Endothelial cell of umbilical vein (primary cell): ENCODE results near the gene USP36. TPM values are rescaled to one million over a fixed set of nuclear protein-coding genes. Genes with fewer than 3 reads are reported as not detected.

Experiments used
- BruUV-seq: library from RNA; stranded (reverse); fragments of 400-500 nt; replicated peaks from 2 replicates; lab custom pipeline; 2021; lab: Mats Ljungman, UMichigan
- CTCF ChIA-PET: fragments of 300-600, 350-600 bp; sonication (Branson Sonifier 250); formaldehyde crosslinking; loops from one replicate; lab custom pipeline; 2021; ENCODE audit warnings: antibody characterized with exemption, inconsistent platforms; lab: Charles Lee
- POLR2A ChIA-PET: fragments of 300-600, 350-600 bp; sonication (Branson Sonifier 250); formaldehyde crosslinking; loops from one replicate; lab custom pipeline; 2021; ENCODE audit warnings: antibody characterized with exemption, inconsistent platforms; lab: Charles Lee
- DNase-seq: peaks from one replicate; pipeline ENCODE4 v3.0.0-alpha.2; 2011; ENCODE audit warnings: low read depth, low spot score
- FAIRE-seq: peaks from 2 replicates; lab custom pipeline; 2011; peaks lifted over from hg19 to GRCh38; lab: Jason Lieb, UNC
- H2AFZ ChIP-seq: 2 replicates; pipeline ENCODE4 v1.6.0; 2012; ENCODE audit warnings: low read depth, low read length, control low read depth, inconsistent platforms
- H3K27ac ChIP-seq: 2 replicates; pipeline ENCODE4 v1.5.1; 2011; ENCODE audit warnings: low read depth, mild to moderate bottlenecking, control low read depth, low read length, moderate library complexity; ENCODE audit not compliant: insufficient read depth
- H3K27me3 ChIP-seq, 2 experiments: 2 replicates each; pipeline versions ENCODE4 v1.6.0 to v1.6.1; 2011; ENCODE audit warnings: low read length in 2 of 2, mixed read lengths in 1 of 2; ENCODE audit not compliant: control insufficient read depth in 2 of 2, insufficient read depth in 2 of 2
- H3K36me3 ChIP-seq, 2 experiments: 2 replicates in 1 of 2; 3 replicates in 1 of 2; pipeline ENCODE4 v1.5.1; 2011; ENCODE audit warnings: low read length in 2 of 2, mild to moderate bottlenecking in 1 of 2, moderate library complexity in 1 of 2; ENCODE audit not compliant: control insufficient read depth in 2 of 2, insufficient read depth in 2 of 2; ENCODE audit errors: extremely low read depth in 1 of 2
- H3K4me1 ChIP-seq: 3 replicates; pipeline ENCODE4 v1.5.1; 2011; ENCODE audit warnings: mild to moderate bottlenecking, low read length; ENCODE audit not compliant: control insufficient read depth, insufficient read depth; ENCODE audit errors: extremely low read depth
- H3K4me2 ChIP-seq: 2 replicates; pipeline ENCODE4 v1.6.1; 2011; ENCODE audit warnings: low read length, control low read depth, mixed read lengths; ENCODE audit not compliant: insufficient read depth
- H3K4me3 ChIP-seq, 3 experiments: fragments of 200-600 bp in 1 of 3; sonication (generic), shearing (Covaris generic) in 1 of 3; replicated peaks in 1 of 3; 2 replicates each; pipeline ENCODE4 v1.5.1; 2011 to 2016; ENCODE audit warnings: control low read depth in 3 of 3, low read length in 3 of 3, mild to moderate bottlenecking in 2 of 3, inconsistent platforms in 1 of 3, low read depth in 1 of 3, moderate library complexity in 1 of 3; ENCODE audit not compliant: insufficient read depth in 1 of 3
- H3K79me2 ChIP-seq: 2 replicates; pipeline ENCODE4 v1.6.0; 2012; ENCODE audit warnings: low read length, inconsistent platforms; ENCODE audit not compliant: control insufficient read depth, insufficient read depth
- H3K9ac ChIP-seq: replicated peaks from 2 replicates; pipeline ENCODE3; 2011; ENCODE audit warnings: low read length, control low read depth; ENCODE audit not compliant: insufficient read depth; ENCODE audit errors: extremely low read depth
- H3K9me1 ChIP-seq: replicated peaks from 3 replicates; pipeline ENCODE4 v1.6.0; 2011; ENCODE audit warnings: mild to moderate bottlenecking, low read length; ENCODE audit not compliant: control insufficient read depth, insufficient read depth; ENCODE audit errors: extremely low read depth
- H3K9me3 ChIP-seq: replicated peaks from 2 replicates; pipeline ENCODE4 v1.5.1; 2012; ENCODE audit warnings: low read length, inconsistent platforms; ENCODE audit not compliant: control insufficient read depth, insufficient read depth
- H4K20me1 ChIP-seq: replicated peaks from 2 replicates; pipeline ENCODE3; 2011; ENCODE audit warnings: mild to moderate bottlenecking, low read length; ENCODE audit not compliant: control insufficient read depth, insufficient read depth; ENCODE audit errors: extremely low read depth
- CTCF ChIP-seq, 2 donors: IDR thresholded peaks; 1 replicate in 1 of 2; 2 replicates in 1 of 2; pipeline ENCODE4 v1.5.1; 2011; ENCODE audit warnings: low read length in 2 of 2, mild to moderate bottlenecking in 2 of 2, moderate library complexity in 2 of 2, control low read depth in 1 of 2, inconsistent platforms in 1 of 2, low read depth in 1 of 2; ENCODE audit not compliant: insufficient read depth in 1 of 2; ENCODE audit errors: extremely low read depth in 1 of 2
- EZH2 ChIP-seq: IDR thresholded peaks from 2 replicates; pipeline ENCODE4 v1.6.1; 2012; ENCODE audit warnings: borderline replicate concordance, low read depth, mild to moderate bottlenecking, moderate library complexity, low read length, inconsistent platforms; ENCODE audit not compliant: severe bottlenecking
- FOS ChIP-seq: IDR thresholded peaks from 2 replicates; pipeline ENCODE4 v1.6.1; 2011; ENCODE audit warnings: mild to moderate bottlenecking, low read length, moderate library complexity, borderline replicate concordance; ENCODE audit not compliant: insufficient read depth
- GATA2 ChIP-seq: IDR thresholded peaks from 2 replicates; pipeline ENCODE4 v1.7.0; 2011; ENCODE audit warnings: low read depth, mild to moderate bottlenecking, moderate library complexity, mixed read lengths, low read length; ENCODE audit not compliant: insufficient read length, insufficient read depth
- JUN ChIP-seq: IDR thresholded peaks from 2 replicates; pipeline ENCODE4 v1.6.1; 2011; ENCODE audit warnings: borderline replicate concordance, low read depth; ENCODE audit not compliant: insufficient read length, insufficient read depth
- MAX ChIP-seq: IDR thresholded peaks from 2 replicates; pipeline ENCODE4 v1.6.1; 2011; ENCODE audit not compliant: insufficient read depth, insufficient read length
- MYC ChIP-seq: IDR thresholded peaks from one replicate; pipeline ENCODE4 v1.6.1; 2011; ENCODE audit warnings: mild to moderate bottlenecking, low read depth, low read length
- POLR2A ChIP-seq: IDR thresholded peaks from 2 replicates; pipeline ENCODE4 v1.6.1; 2012; ENCODE audit warnings: low read depth, mild to moderate bottlenecking, control low read depth, low read length
- POLR2AphosphoS5 ChIP-seq: IDR thresholded peaks from 2 replicates; pipeline ENCODE4 v1.6.1; 2012; ENCODE audit warnings: low read depth, mild to moderate bottlenecking, control low read depth, low read length, moderate library complexity; ENCODE audit not compliant: insufficient read depth
- dilution Hi-C: fragments of 300-500 bp; cut with MboI; formaldehyde crosslinking; loops from one replicate; pipeline ENCODE4 v1.15.0; 2019; ENCODE audit warnings: low sequenced_read_pairs; ENCODE audit not compliant: extremely low pct_ligation_motif_present
- intact Hi-C: fragments of 100-400 bp; cut with micrococcal nuclease; formaldehyde crosslinking; loops from one replicate; pipeline ENCODE4 v1.10.0; 2022
- polyA plus RNA-seq, 4 experiments: library from polyadenylated mRNA; depleted of rRNA in 3 of 4; stranded (reverse) in 3 of 4; unstranded in 1 of 4; fragments of >200 nt; gene quantifications; 2 replicates each; pipeline versions ENCODE4 v1.2.1 to v1.2.3, GENCODE V29; 2011 to 2012; ENCODE audit warnings: missing spikeins in 1 of 4
- total RNA-seq: library from RNA; stranded (reverse); gene quantifications from 2 replicates; pipeline ENCODE4 v1.2.3, GENCODE V29; 2021

The USP36 gene
- total and polyA plus RNA-seq, 2 donors (not counting 3 experiments of a cell fraction or from before 2014, with no cell fraction given) = 29.8 to 46.6 TPM

- H3K36me3 ChIP-seq = peaks cover 9 to 34% of the 10 kb centered on the region in 2 experiments
- ChIA-PET POLR2A (no interaction called here), CTCF (interaction anchor here (2.0 kb wide), 1 partner anchor 299 kb away, joined by 11 read pairs; no protein-coding TSS in a partner anchor)
- H3K9me1 ChIP-seq = no peaks in the 10 kb centered on the region
- no peak for FAIRE-seq
- H4K20me1 ChIP-seq = no peaks in the 10 kb centered on the region
- no peak overlapping the region for H3K4me2 ChIP-seq
- no peak overlapping the region for H2AFZ ChIP-seq
- intact Hi-C loops = no loop called here
- H3K4me1 ChIP-seq = peaks cover 5% of the 10 kb centered on the region
- H3K4me3 ChIP-seq = no peak overlapping the region
- H3K9me3 ChIP-seq = no peaks in the 10 kb centered on the region
- no TSS peak for BruUV-seq
- no peak overlapping the region for H3K9ac ChIP-seq
- no peak for DNase-seq
- TF ChIP-seq CTCF (IDR thresholded peaks at IDR 0.05; ENCODE audit: extremely low read depth in 1 of 2, insufficient read depth in 1 of 2, low read depth in 1 of 2, low read length in 2 of 2) (no peak), MYC (no peak)
- no peaks in the 10 kb centered on the region for H3K27me3 ChIP-seq
- H3K27ac ChIP-seq = no peak overlapping the region
- H3K79me2 ChIP-seq = no peaks in the 10 kb centered on the region
- dilution Hi-C loops = no loop called here
These were observed 44.1 kb downstream of the USP36 start for GRCh38 chr17:78796517-78796900.

GRCh38 chr17:78795861-78796516 lies 44.6 kb downstream of the USP36 start:
- ChIA-PET POLR2A (no interaction called here), CTCF (interaction anchor here (1.5 kb wide), 1 partner anchor 8 kb away, joined by 3 read pairs; no protein-coding TSS in a partner anchor)
- BruUV-seq = TSS peak; percentile 31
- H3K27me3 ChIP-seq = no peaks in the 10 kb centered on the region
- TF ChIP-seq POLR2A (no peak), CTCF (IDR thresholded peaks at IDR 0.05; ENCODE audit: extremely low read depth in 1 of 2, insufficient read depth in 1 of 2, low read depth in 1 of 2, low read length in 2 of 2) (no peak), MYC (no peak), JUN (no peak), FOS (no peak), EZH2 (no peak), MAX (no peak), GATA2 (no peak), POLR2AphosphoS5 (no peak)
- no peak overlapping the region for H3K9ac ChIP-seq
- DNase-seq (no peak), FAIRE-seq (no peak)
- H3K4me1 ChIP-seq = peaks cover 8% of the 10 kb centered on the region
- no peak overlapping the region for H3K4me3 ChIP-seq
- H4K20me1 ChIP-seq = no peaks in the 10 kb centered on the region
- H3K79me2 ChIP-seq = no peaks in the 10 kb centered on the region
- H3K9me1 ChIP-seq = no peaks in the 10 kb centered on the region
- dilution Hi-C loops = no loop called here
- H2AFZ ChIP-seq = no peak overlapping the region
- no peak overlapping the region for H3K4me2 ChIP-seq
- intact Hi-C loops = no loop called here
- H3K27ac ChIP-seq = no peak overlapping the region
- peaks cover 9 to 34% of the 10 kb centered on the region in 2 experiments for H3K36me3 ChIP-seq
- no peaks in the 10 kb centered on the region for H3K9me3 ChIP-seq
